PC-3 (cell line): ENCODE results near the gene PCDHGC3.
A peak's percentile ranks its signal among the peaks of the same experiment; 100 is the strongest.

Experiments used
- CTCF ChIP-seq: fragments of 300-600 bp; sonication (generic); conservative IDR thresholded peaks from 2 replicates; pipeline ENCODE4 v1.5.1; 2017; ENCODE audit warnings: antibody characterized with exemption, low read depth, mild to moderate bottlenecking, low read length
- EZH2 ChIP-seq: fragments of 300-600 bp; sonication (generic); IDR thresholded peaks from one replicate; pipeline ENCODE4 v1.6.1; 2017; ENCODE audit warnings: antibody characterized with exemption, mild to moderate bottlenecking, low read length; ENCODE audit not compliant: unreplicated experiment
- EZH2phosphoT487 ChIP-seq: fragments of 300-600 bp; sonication (generic); IDR thresholded peaks from 2 replicates; pipeline ENCODE4 v1.6.1; 2018; ENCODE audit warnings: mild to moderate bottlenecking, antibody characterized with exemption, low read length, borderline replicate concordance

GRCh38 chr5:141512390-141512910, 36.7 kb downstream of the PCDHGC3 start:
- TF ChIP-seq EZH2 (no peak), CTCF (peak; percentile 72), EZH2phosphoT487 (no peak)
